ENCODE measurements around the gene MICALL2. TPM values are rescaled to one million over a fixed set of nuclear protein-coding genes. Genes with fewer than 3 reads are reported as not detected.

The MICALL2 gene
- total RNA-seq, 1 experiment from 2014 or later = not detected

GRCh38 chr7:1488016-1488415, 28.7 kb upstream of the MICALL2 start:
- no peak for DNase-seq
- no peaks in the 10 kb centered on the region for H4K20me1 ChIP-seq (ENCODE audit: insufficient read depth, low read depth, low read length)
- H3K9me2 ChIP-seq (replicated peaks; ENCODE audit: insufficient read depth, low read length) = no peaks in the 10 kb centered on the region
- no peak overlapping the region for H3K4me3 ChIP-seq (ENCODE audit: low read length)
- no peak overlapping the region for H2AFZ ChIP-seq (ENCODE audit: low read length)
- H3K27ac ChIP-seq (ENCODE audit: low read length) = no peak overlapping the region
- H3K4me2 ChIP-seq (ENCODE audit: low read depth, low read length, poor library complexity, severe bottlenecking) = no peak overlapping the region
- H3K4me1 ChIP-seq (ENCODE audit: low read length) = no peaks in the 10 kb centered on the region
- no peaks in the 10 kb centered on the region for H3K9me3 ChIP-seq (ENCODE audit: low read length)
- no peak overlapping the region for H3K9ac ChIP-seq (ENCODE audit: low read length)
- H3K27me3 ChIP-seq (ENCODE audit: low read length) = no peaks in the 10 kb centered on the region
- no peaks in the 10 kb centered on the region; the same call in none of the 2 replicates for H3K36me3 ChIP-seq (ENCODE audit: insufficient read depth, low read length)
- no peaks in the 10 kb centered on the region for H3K79me2 ChIP-seq (ENCODE audit: low read length)

- Histone ChIP-seq H3K27ac (ENCODE audit: low read length) (no peak overlapping the region), H3K9me2 (replicated peaks; ENCODE audit: insufficient read depth, low read length) (no peaks in the 10 kb centered on the region), H3K4me1 (ENCODE audit: low read length) (no peaks in the 10 kb centered on the region), H3K4me2 (ENCODE audit: low read depth, low read length, poor library complexity, severe bottlenecking) (no peak overlapping the region), H2AFZ (ENCODE audit: low read length) (no peak overlapping the region), H3K27me3 (ENCODE audit: low read length) (no peaks in the 10 kb centered on the region), H3K9me3 (ENCODE audit: low read length) (no peaks in the 10 kb centered on the region), H3K79me2 (ENCODE audit: low read length) (no peaks in the 10 kb centered on the region), H3K4me3 (ENCODE audit: low read length) (no peak overlapping the region), H3K36me3 (ENCODE audit: insufficient read depth, low read length) (no peaks in the 10 kb centered on the region; the same call in none of the 2 replicates), H3K9ac (ENCODE audit: low read length) (no peak overlapping the region), H4K20me1 (ENCODE audit: insufficient read depth, low read depth, low read length) (no peaks in the 10 kb centered on the region)
- DNase-seq = no peak
Observed at GRCh38 chr7:1487466-1487865, 28.2 kb upstream of the MICALL2 start.

- Histone ChIP-seq H3K9me2 (replicated peaks; ENCODE audit: insufficient read depth, low read length) (no peaks in the 10 kb centered on the region), H3K9me3 (ENCODE audit: low read length) (no peaks in the 10 kb centered on the region), H3K4me2 (ENCODE audit: low read depth, low read length, poor library complexity, severe bottlenecking) (no peak overlapping the region), H3K79me2 (ENCODE audit: low read length) (no peaks in the 10 kb centered on the region), H3K27ac (ENCODE audit: low read length) (no peak overlapping the region), H3K36me3 (ENCODE audit: insufficient read depth, low read length) (no peaks in the 10 kb centered on the region; the same call in none of the 2 replicates), H2AFZ (ENCODE audit: low read length) (no peak overlapping the region), H4K20me1 (ENCODE audit: insufficient read depth, low read depth, low read length) (no peaks in the 10 kb centered on the region), H3K9ac (ENCODE audit: low read length) (no peak overlapping the region), H3K4me1 (ENCODE audit: low read length) (no peaks in the 10 kb centered on the region), H3K27me3 (ENCODE audit: low read length) (no peaks in the 10 kb centered on the region), H3K4me3 (ENCODE audit: low read length) (no peak overlapping the region)
- no peak for DNase-seq
Observed at GRCh38 chr7:1486571-1486970, 27.3 kb upstream of the MICALL2 start.

GRCh38 chr7:1485156-1485555, 25.9 kb upstream of the MICALL2 start:
- no peak for DNase-seq
- Histone ChIP-seq H3K4me1 (ENCODE audit: low read length) (no peaks in the 10 kb centered on the region), H4K20me1 (ENCODE audit: insufficient read depth, low read depth, low read length) (no peaks in the 10 kb centered on the region), H3K79me2 (ENCODE audit: low read length) (no peaks in the 10 kb centered on the region), H3K27me3 (ENCODE audit: low read length) (no peaks in the 10 kb centered on the region), H3K4me3 (ENCODE audit: low read length) (no peak overlapping the region), H3K9ac (ENCODE audit: low read length) (no peak overlapping the region), H3K9me3 (ENCODE audit: low read length) (no peaks in the 10 kb centered on the region), H3K4me2 (ENCODE audit: low read depth, low read length, poor library complexity, severe bottlenecking) (no peak overlapping the region), H3K36me3 (ENCODE audit: insufficient read depth, low read length) (no peaks in the 10 kb centered on the region), H2AFZ (ENCODE audit: low read length) (no peak overlapping the region), H3K27ac (ENCODE audit: low read length) (no peak overlapping the region), H3K9me2 (replicated peaks; ENCODE audit: insufficient read depth, low read length) (no peaks in the 10 kb centered on the region)

- no peaks in the 10 kb centered on the region for H3K27me3 ChIP-seq (ENCODE audit: low read length)
- no peak overlapping the region for H3K9ac ChIP-seq (ENCODE audit: low read length)
- no peaks in the 10 kb centered on the region for H3K36me3 ChIP-seq (ENCODE audit: insufficient read depth, low read length)
- no peaks in the 10 kb centered on the region for H3K4me1 ChIP-seq (ENCODE audit: low read length)
- no peaks in the 10 kb centered on the region for H4K20me1 ChIP-seq (ENCODE audit: insufficient read depth, low read depth, low read length)
- H3K4me3 ChIP-seq (ENCODE audit: low read length) = no peak overlapping the region
- no peaks in the 10 kb centered on the region for H3K79me2 ChIP-seq (ENCODE audit: low read length)
- H3K9me2 ChIP-seq (replicated peaks; ENCODE audit: insufficient read depth, low read length) = no peaks in the 10 kb centered on the region
- H3K27ac ChIP-seq (ENCODE audit: low read length) = no peak overlapping the region
- no peak for DNase-seq
- no peak overlapping the region for H2AFZ ChIP-seq (ENCODE audit: low read length)
- no peaks in the 10 kb centered on the region for H3K9me3 ChIP-seq (ENCODE audit: low read length)
- no peak overlapping the region for H3K4me2 ChIP-seq (ENCODE audit: low read depth, low read length, poor library complexity, severe bottlenecking)
Observed at GRCh38 chr7:1484569-1484968, 25.3 kb upstream of the MICALL2 start.

GRCh38 chr7:1483536-1484505, 24.6 kb upstream of the MICALL2 start:
- Histone ChIP-seq H3K27ac (ENCODE audit: low read length) (no peak overlapping the region), H3K9me2 (replicated peaks; ENCODE audit: insufficient read depth, low read length) (no peaks in the 10 kb centered on the region), H3K4me1 (ENCODE audit: low read length) (no peaks in the 10 kb centered on the region), H3K9me3 (ENCODE audit: low read length) (no peaks in the 10 kb centered on the region), H2AFZ (ENCODE audit: low read length) (no peak overlapping the region), H3K36me3 (ENCODE audit: insufficient read depth, low read length) (no peaks in the 10 kb centered on the region), H4K20me1 (ENCODE audit: insufficient read depth, low read depth, low read length) (no peaks in the 10 kb centered on the region), H3K27me3 (ENCODE audit: low read length) (no peaks in the 10 kb centered on the region), H3K4me2 (ENCODE audit: low read depth, low read length, poor library complexity, severe bottlenecking) (no peak overlapping the region), H3K79me2 (ENCODE audit: low read length) (no peaks in the 10 kb centered on the region), H3K4me3 (ENCODE audit: low read length) (no peak overlapping the region), H3K9ac (ENCODE audit: low read length) (no peak overlapping the region)
- no peak for DNase-seq

GRCh38 chr7:1483079-1483478, 23.8 kb upstream of the MICALL2 start:
- Histone ChIP-seq H2AFZ (ENCODE audit: low read length) (no peak overlapping the region), H3K27me3 (ENCODE audit: low read length) (no peaks in the 10 kb centered on the region), H3K9me3 (ENCODE audit: low read length) (no peaks in the 10 kb centered on the region), H3K36me3 (ENCODE audit: insufficient read depth, low read length) (no peaks in the 10 kb centered on the region), H3K27ac (ENCODE audit: low read length) (no peak overlapping the region), H3K4me2 (ENCODE audit: low read depth, low read length, poor library complexity, severe bottlenecking) (no peak overlapping the region), H3K79me2 (ENCODE audit: low read length) (no peaks in the 10 kb centered on the region), H3K9me2 (replicated peaks; ENCODE audit: insufficient read depth, low read length) (no peaks in the 10 kb centered on the region), H3K4me1 (ENCODE audit: low read length) (no peaks in the 10 kb centered on the region), H3K9ac (ENCODE audit: low read length) (no peak overlapping the region), H3K4me3 (ENCODE audit: low read length) (no peak overlapping the region), H4K20me1 (ENCODE audit: insufficient read depth, low read depth, low read length) (no peaks in the 10 kb centered on the region)
- DNase-seq = no peak

GRCh38 chr7:1481300-1481699, 22.0 kb upstream of the MICALL2 start:
- Histone ChIP-seq H3K4me2 (ENCODE audit: low read depth, low read length, poor library complexity, severe bottlenecking) (no peak overlapping the region), H4K20me1 (ENCODE audit: insufficient read depth, low read depth, low read length) (no peaks in the 10 kb centered on the region), H3K9ac (ENCODE audit: low read length) (no peak overlapping the region), H3K9me2 (replicated peaks; ENCODE audit: insufficient read depth, low read length) (no peaks in the 10 kb centered on the region), H3K36me3 (ENCODE audit: insufficient read depth, low read length) (no peaks in the 10 kb centered on the region), H3K27ac (ENCODE audit: low read length) (no peak overlapping the region), H3K27me3 (ENCODE audit: low read length) (no peaks in the 10 kb centered on the region), H3K4me1 (ENCODE audit: low read length) (no peaks in the 10 kb centered on the region), H3K79me2 (ENCODE audit: low read length) (no peaks in the 10 kb centered on the region), H3K4me3 (ENCODE audit: low read length) (no peak overlapping the region), H3K9me3 (ENCODE audit: low read length) (no peaks in the 10 kb centered on the region), H2AFZ (ENCODE audit: low read length) (no peak overlapping the region)
- DNase-seq = no peak

All from Karpas-422 (cell line).